ENCODE results near the gene SNX2.

SNX2 gene

GRCh38 chr5:122779451-122779850 lies 4.6 kb downstream of the SNX2 start:
- no peak for DNase-seq (ENCODE audit: extremely low spot score)
- no peak for TF ChIP-seq SUZ12 (IDR thresholded peaks at IDR 0.05)
- TF ChIP-seq NFRKB (IDR thresholded peaks at IDR 0.05) = no peak
- TF ChIP-seq HDGF (IDR thresholded peaks at IDR 0.05; ENCODE audit: borderline replicate concordance) = no peak
- no peak for TF ChIP-seq BHLHE40 (IDR thresholded peaks at IDR 0.05; ENCODE audit: borderline replicate concordance)
- TF ChIP-seq ELF4 (IDR thresholded peaks at IDR 0.05) = no peak
- TF ChIP-seq FOXA1 (IDR thresholded peaks at IDR 0.05) = no peak
- no peak for TF ChIP-seq FOXM1 (IDR thresholded peaks at IDR 0.05; ENCODE audit: borderline replicate concordance)
- TF ChIP-seq TARDBP (IDR thresholded peaks at IDR 0.05) = no peak
- no peak for TF ChIP-seq PKNOX1 (IDR thresholded peaks at IDR 0.05)
- TF ChIP-seq ZNF384 (IDR thresholded peaks at IDR 0.05) = no peak
- no peak for TF ChIP-seq ARNT (IDR thresholded peaks at IDR 0.05)
- TF ChIP-seq L3MBTL2 (conservative IDR thresholded peaks at IDR 0.05) = no peak
- TF ChIP-seq LEF1 (IDR thresholded peaks at IDR 0.05; ENCODE audit: borderline replicate concordance) = no peak
- no peak for TF ChIP-seq CTBP1 (IDR thresholded peaks at IDR 0.05; ENCODE audit: borderline replicate concordance)
- TF ChIP-seq SP1 (IDR thresholded peaks at IDR 0.05) = no peak
- no peak for TF ChIP-seq FOXK2 (IDR thresholded peaks at IDR 0.05)
- CTCF ChIA-PET = no interaction called here
- POLR2A ChIA-PET = no interaction called here

GRCh38 chr5:122780296-122780695 lies 5.4 kb downstream of the SNX2 start:
- POLR2A ChIA-PET = no interaction called here
- DNase-seq (ENCODE audit: extremely low spot score) = no peak
- TF ChIP-seq ARNT (IDR thresholded peaks at IDR 0.05) = no peak
- TF ChIP-seq ZNF384 (IDR thresholded peaks at IDR 0.05) = no peak
- no peak for TF ChIP-seq FOXM1 (IDR thresholded peaks at IDR 0.05; ENCODE audit: borderline replicate concordance)
- TF ChIP-seq PKNOX1 (IDR thresholded peaks at IDR 0.05) = no peak
- TF ChIP-seq FOXK2 (IDR thresholded peaks at IDR 0.05) = no peak
- TF ChIP-seq HDGF (IDR thresholded peaks at IDR 0.05; ENCODE audit: borderline replicate concordance) = no peak
- no peak for TF ChIP-seq ELF4 (IDR thresholded peaks at IDR 0.05)
- no peak for TF ChIP-seq CTBP1 (IDR thresholded peaks at IDR 0.05; ENCODE audit: borderline replicate concordance)
- no peak for TF ChIP-seq L3MBTL2 (conservative IDR thresholded peaks at IDR 0.05)
- CTCF ChIA-PET = no interaction called here

GRCh38 chr5:122781465-122781864 lies 6.6 kb downstream of the SNX2 start:
- ChIA-PET POLR2A (no interaction called here), CTCF (no interaction called here)
- TF ChIP-seq CTBP1 (IDR thresholded peaks at IDR 0.05; ENCODE audit: borderline replicate concordance) = no peak
- TF ChIP-seq PKNOX1 (IDR thresholded peaks at IDR 0.05) = no peak
- no peak for TF ChIP-seq NFRKB (IDR thresholded peaks at IDR 0.05)
- TF ChIP-seq BHLHE40 (IDR thresholded peaks at IDR 0.05; ENCODE audit: borderline replicate concordance) = no peak
- no peak for TF ChIP-seq ZNF384 (IDR thresholded peaks at IDR 0.05)
- no peak for TF ChIP-seq ELF4 (IDR thresholded peaks at IDR 0.05)
- no peak for TF ChIP-seq LEF1 (IDR thresholded peaks at IDR 0.05; ENCODE audit: borderline replicate concordance)
- no peak for TF ChIP-seq SUZ12 (IDR thresholded peaks at IDR 0.05)
- no peak for DNase-seq (ENCODE audit: extremely low spot score)

- DNase-seq (ENCODE audit: extremely low spot score) = no peak
- TF ChIP-seq NFRKB (IDR thresholded peaks at IDR 0.05) (no peak), HDGF (IDR thresholded peaks at IDR 0.05; ENCODE audit: borderline replicate concordance) (no peak), BHLHE40 (IDR thresholded peaks at IDR 0.05; ENCODE audit: borderline replicate concordance) (no peak), TARDBP (IDR thresholded peaks at IDR 0.05) (no peak), FOXA1 (IDR thresholded peaks at IDR 0.05) (no peak), SP1 (IDR thresholded peaks at IDR 0.05) (no peak), LEF1 (IDR thresholded peaks at IDR 0.05; ENCODE audit: borderline replicate concordance) (no peak), ELF4 (IDR thresholded peaks at IDR 0.05) (no peak), ARNT (IDR thresholded peaks at IDR 0.05) (no peak), L3MBTL2 (conservative IDR thresholded peaks at IDR 0.05) (no peak)
- ChIA-PET POLR2A (no interaction called here), CTCF (no interaction called here)
Observed at GRCh38 chr5:122785294-122785693, 10.4 kb downstream of the SNX2 start.

GRCh38 chr5:122788371-122788770 lies 13.5 kb downstream of the SNX2 start:
- TF ChIP-seq L3MBTL2 (conservative IDR thresholded peaks at IDR 0.05) (no peak), SUZ12 (IDR thresholded peaks at IDR 0.05) (no peak), NFRKB (IDR thresholded peaks at IDR 0.05) (no peak), PKNOX1 (IDR thresholded peaks at IDR 0.05) (no peak)
- CTCF ChIA-PET = no interaction called here
- no peak for DNase-seq (ENCODE audit: extremely low spot score)
- POLR2A ChIA-PET = no interaction called here

GRCh38 chr5:122788996-122789395 lies 14.1 kb downstream of the SNX2 start:
- no peak for DNase-seq (ENCODE audit: extremely low spot score)
- ChIA-PET POLR2A (no interaction called here), CTCF (no interaction called here)

More at GRCh38 chr5:122788996-122789395, 14.1 kb downstream of the SNX2 start:
- TF ChIP-seq PKNOX1 (IDR thresholded peaks at IDR 0.05) = no peak
